PC-9 (cell line): Measurements from ENCODE around the gene TMEM108. TPM values are rescaled to one million over a fixed set of nuclear protein-coding genes. Genes with fewer than 3 reads are reported as not detected.

Source experiments
- BruUV-seq: library from RNA; stranded (reverse); fragments of 400-500 nt; replicated peaks from 2 replicates; lab custom pipeline; 2021; lab: Mats Ljungman, UMichigan
- CTCF ChIA-PET: fragments of 300-600 bp; sonication (Branson Sonifier 250); formaldehyde crosslinking; loops from one replicate; lab custom pipeline; 2022; ENCODE audit warnings: antibody characterized with exemption; lab: Charles Lee
- POLR2A ChIA-PET: fragments of 300-600 bp; sonication (Branson Sonifier 250); formaldehyde crosslinking; loops from one replicate; lab custom pipeline; 2022; ENCODE audit warnings: antibody characterized with exemption; ENCODE audit not compliant: unreplicated experiment; lab: Charles Lee
- DNase-seq, 2 experiments: peaks; one replicate each; pipeline versions ENCODE4 v3.0.0 to v3.0.0-alpha.2; 2015 to 2022; ENCODE audit warnings: mixed read lengths in 1 of 2
- H2AFZ ChIP-seq: fragments of 200-600 bp; sonication (generic); 2 replicates; pipeline ENCODE4 v1.8.1; 2017; ENCODE audit warnings: antibody characterized with exemption
- H3F3A ChIP-seq: fragments of 200-600 bp; sonication (generic); 2 replicates; pipeline ENCODE4 v1.8.1; 2017; ENCODE audit warnings: antibody characterized with exemption, mild to moderate bottlenecking, low read depth; ENCODE audit not compliant: insufficient read depth
- H3K27ac ChIP-seq: fragments of 200-600 bp; sonication (generic); 2 replicates; pipeline ENCODE4 v1.6.1; 2016; ENCODE audit warnings: mixed run types
- H3K27me3 ChIP-seq: fragments of 200-600 bp; sonication (generic); 2 replicates; pipeline ENCODE4 v1.6.1; 2016; ENCODE audit warnings: low read depth, mixed run types; ENCODE audit not compliant: insufficient read depth
- H3K36me3 ChIP-seq: fragments of 200-600 bp; sonication (generic); 2 replicates; pipeline ENCODE4 v1.6.1; 2016; ENCODE audit warnings: low read depth, mixed run types
- H3K4me1 ChIP-seq: fragments of 200-600 bp; sonication (generic); replicated peaks from 2 replicates; pipeline ENCODE4 v1.6.1; 2016; ENCODE audit warnings: mixed run types; ENCODE audit not compliant: insufficient read depth
- H3K4me2 ChIP-seq: fragments of 200-600 bp; sonication (generic); 2 replicates; pipeline ENCODE4 v1.6.1; 2017; ENCODE audit warnings: mixed run types
- H3K4me3 ChIP-seq: fragments of 200-600 bp; sonication (generic); 2 replicates; pipeline ENCODE4 v1.6.1; 2016; ENCODE audit warnings: mixed run types
- H3K79me2 ChIP-seq: fragments of 200-600 bp; sonication (generic); 2 replicates; pipeline ENCODE4 v1.6.1; 2017; ENCODE audit warnings: low read depth, mixed run types
- H3K9me2 ChIP-seq: fragments of 200-600 bp; sonication (generic); 2 replicates; pipeline ENCODE4 v1.8.1; 2017; ENCODE audit warnings: mild to moderate bottlenecking; ENCODE audit not compliant: insufficient read depth
- H3K9me3 ChIP-seq: fragments of 200-600 bp; sonication (generic); 2 replicates; pipeline ENCODE4 v1.8.1; 2016; ENCODE audit warnings: low read depth; ENCODE audit not compliant: insufficient read depth
- H4K20me1 ChIP-seq: fragments of 200-600 bp; sonication (generic); 2 replicates; pipeline ENCODE4 v1.8.1; 2017; ENCODE audit not compliant: insufficient read depth
- EZH2 ChIP-seq: fragments of 200-600 bp; sonication (generic); IDR thresholded peaks from 2 replicates; pipeline ENCODE4 v1.8.0; 2017; ENCODE audit warnings: antibody characterized with exemption, low read depth
- intact Hi-C: fragments of 100-400 bp; cut with micrococcal nuclease; formaldehyde crosslinking; loops from one replicate; pipeline ENCODE4 v1.10.0; 2022; ENCODE audit not compliant: unreplicated experiment
- total RNA-seq: library from RNA; stranded (reverse); gene quantifications from 2 replicates; pipeline ENCODE4 v1.2.3, GENCODE V29; 2021
- TF ChIP-seq, protein P1 (sequence below): fragments of 200-600 bp; sonication (generic); conservative IDR thresholded peaks from 2 replicates; pipeline ENCODE4 v1.6.1; 2017; ENCODE audit warnings: mixed run types, antibody characterized with exemption, mild to moderate bottlenecking, moderate library complexity

Gene TMEM108
- total RNA-seq, 1 experiment from 2014 or later = not detected

DNA sequence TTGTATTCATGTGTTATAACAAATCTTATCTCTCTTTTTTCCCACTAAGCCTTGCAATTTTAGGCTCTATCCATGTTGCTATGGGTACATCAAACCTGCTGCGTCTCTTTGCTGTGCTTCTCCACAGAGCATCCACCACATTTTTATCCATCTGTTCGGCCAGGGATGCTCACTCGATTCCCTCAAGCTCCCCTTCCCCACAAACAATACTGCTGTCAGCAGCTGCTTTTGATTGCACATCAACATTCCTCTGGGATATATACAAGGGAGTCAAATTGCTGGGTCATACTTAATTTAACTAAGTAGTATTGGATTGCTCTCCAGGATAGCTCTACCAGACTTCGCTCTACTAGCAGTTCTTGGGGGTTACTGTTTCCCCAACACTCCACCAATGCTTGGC is 36.8 kb downstream of the TMEM108 start:
- Histone ChIP-seq H4K20me1 (no peaks in the 10 kb centered on the region), H3K9me2 (no peaks in the 10 kb centered on the region), H3K9me3 (no peaks in the 10 kb centered on the region), H3K4me1 (no peaks in the 10 kb centered on the region), H3K36me3 (no peaks in the 10 kb centered on the region), H3K79me2 (no peaks in the 10 kb centered on the region), H3F3A (no peaks in the 10 kb centered on the region), H3K27ac (no peak overlapping the region), H3K4me2 (no peak overlapping the region), H3K4me3 (no peak overlapping the region), H2AFZ (no peak overlapping the region), H3K27me3 (peaks cover 7% of the 10 kb centered on the region; the same call in 1 of the 2 replicates)
- intact Hi-C loops = no loop called here
- DNase-seq = no peak
- TF ChIP-seq EZH2 = no peak
- TF ChIP-seq, protein P1, sequence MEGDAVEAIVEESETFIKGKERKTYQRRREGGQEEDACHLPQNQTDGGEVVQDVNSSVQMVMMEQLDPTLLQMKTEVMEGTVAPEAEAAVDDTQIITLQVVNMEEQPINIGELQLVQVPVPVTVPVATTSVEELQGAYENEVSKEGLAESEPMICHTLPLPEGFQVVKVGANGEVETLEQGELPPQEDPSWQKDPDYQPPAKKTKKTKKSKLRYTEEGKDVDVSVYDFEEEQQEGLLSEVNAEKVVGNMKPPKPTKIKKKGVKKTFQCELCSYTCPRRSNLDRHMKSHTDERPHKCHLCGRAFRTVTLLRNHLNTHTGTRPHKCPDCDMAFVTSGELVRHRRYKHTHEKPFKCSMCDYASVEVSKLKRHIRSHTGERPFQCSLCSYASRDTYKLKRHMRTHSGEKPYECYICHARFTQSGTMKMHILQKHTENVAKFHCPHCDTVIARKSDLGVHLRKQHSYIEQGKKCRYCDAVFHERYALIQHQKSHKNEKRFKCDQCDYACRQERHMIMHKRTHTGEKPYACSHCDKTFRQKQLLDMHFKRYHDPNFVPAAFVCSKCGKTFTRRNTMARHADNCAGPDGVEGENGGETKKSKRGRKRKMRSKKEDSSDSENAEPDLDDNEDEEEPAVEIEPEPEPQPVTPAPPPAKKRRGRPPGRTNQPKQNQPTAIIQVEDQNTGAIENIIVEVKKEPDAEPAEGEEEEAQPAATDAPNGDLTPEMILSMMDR = no peak
- BruUV-seq = no TSS peak
- CTCF ChIA-PET = no interaction called here
- POLR2A ChIA-PET = no interaction called here

DNA sequence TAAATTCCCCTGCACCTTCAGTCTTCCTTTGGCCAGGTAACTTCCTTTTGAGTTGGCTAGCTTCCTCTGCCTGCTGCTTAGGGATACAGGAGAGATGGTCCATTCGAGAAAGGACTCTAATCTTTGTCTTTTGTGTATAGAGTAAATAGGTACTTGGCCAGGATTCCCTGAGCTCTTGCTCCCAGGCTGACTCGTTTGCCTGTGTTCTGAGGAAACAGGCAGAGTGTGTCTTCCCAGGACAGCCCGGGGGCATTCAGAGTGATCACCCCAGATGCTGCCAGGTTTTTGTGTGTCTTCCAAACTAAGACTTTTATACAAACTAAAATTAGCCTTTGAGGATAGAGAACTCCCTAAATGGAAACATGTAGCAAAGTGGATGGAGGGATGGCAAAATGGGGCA is 39.5 kb downstream of the TMEM108 start:
- BruUV-seq = no TSS peak
- no peak for DNase-seq
- H3K4me3 ChIP-seq = no peak overlapping the region
- no peak overlapping the region for H3K27ac ChIP-seq
- no peak overlapping the region for H2AFZ ChIP-seq
- H3F3A ChIP-seq = no peaks in the 10 kb centered on the region
- H3K4me2 ChIP-seq = no peak overlapping the region
- H4K20me1 ChIP-seq = no peaks in the 10 kb centered on the region
- TF ChIP-seq, protein P1 = no peak
- no peak for TF ChIP-seq EZH2
- no peaks in the 10 kb centered on the region for H3K4me1 ChIP-seq
- no peaks in the 10 kb centered on the region for H3K79me2 ChIP-seq
- ChIA-PET CTCF (no interaction called here), POLR2A (no interaction called here)
- intact Hi-C loops = no loop called here
- no peaks in the 10 kb centered on the region for H3K9me2 ChIP-seq
- H3K9me3 ChIP-seq = no peaks in the 10 kb centered on the region
- peaks cover 7% of the 10 kb centered on the region; the same call in 1 of the 2 replicates for H3K27me3 ChIP-seq
- no peaks in the 10 kb centered on the region for H3K36me3 ChIP-seq

GRCh38 chr3:133079621-133080020 is 41.4 kb downstream of the TMEM108 start:
- CTCF ChIA-PET = no interaction called here
- H3K36me3 ChIP-seq = no peaks in the 10 kb centered on the region

More at GRCh38 chr3:133079621-133080020, 41.4 kb downstream of the TMEM108 start:
- Histone ChIP-seq H3K27ac (no peak overlapping the region), H3K79me2 (no peaks in the 10 kb centered on the region), H4K20me1 (no peaks in the 10 kb centered on the region), H3K4me1 (no peaks in the 10 kb centered on the region), H3K9me3 (no peaks in the 10 kb centered on the region), H3K4me2 (no peak overlapping the region), H3K4me3 (no peak overlapping the region), H2AFZ (no peak overlapping the region), H3F3A (no peaks in the 10 kb centered on the region), H3K9me2 (no peaks in the 10 kb centered on the region), H3K27me3 (peaks cover 7% of the 10 kb centered on the region; the same call in 1 of the 2 replicates)
- DNase-seq = no peak
- POLR2A ChIA-PET = no interaction called here
- TF ChIP-seq, protein P1 = no peak
- no peak for TF ChIP-seq EZH2
- BruUV-seq = no TSS peak
- intact Hi-C loops = no loop called here
